KMS-11 (cell line): ENCODE results near the gene TMEM82.

Experiments used
- H2AFZ ChIP-seq: fragments of 200-600 bp; sonication (generic); 2 replicates; pipeline ENCODE4 v1.6.1; 2016; ENCODE audit warnings: antibody characterized with exemption, mixed run types, low read depth
- H3K27ac ChIP-seq: fragments of 200-600 bp; sonication (generic); 2 replicates; pipeline ENCODE4 v1.6.1; 2016; ENCODE audit warnings: mild to moderate bottlenecking, mixed run types
- H3K27me3 ChIP-seq: fragments of 200-600 bp; sonication (generic); 2 replicates; pipeline ENCODE4 v1.6.1; 2017; ENCODE audit warnings: mild to moderate bottlenecking, low read depth, mixed run types, moderate library complexity; ENCODE audit not compliant: insufficient read depth
- H3K36me3 ChIP-seq: fragments of 200-600 bp; sonication (generic); 2 replicates; pipeline ENCODE4 v1.6.1; 2017; ENCODE audit warnings: mild to moderate bottlenecking, mixed run types; ENCODE audit not compliant: insufficient read depth
- H3K4me1 ChIP-seq: fragments of 200-600 bp; sonication (generic); 2 replicates; pipeline ENCODE4 v1.6.1; 2016; ENCODE audit warnings: mild to moderate bottlenecking, low read depth, mixed run types; ENCODE audit not compliant: poor library complexity, severe bottlenecking
- H3K4me2 ChIP-seq: fragments of 200-600 bp; sonication (generic); 2 replicates; pipeline ENCODE4 v1.7.0; 2016; ENCODE audit warnings: mild to moderate bottlenecking, mixed run types
- H3K4me3 ChIP-seq: fragments of 200-600 bp; sonication (generic); IDR thresholded peaks from 2 replicates; pipeline ENCODE4 v1.6.1; 2017; ENCODE audit warnings: low read depth, low read length, mixed read lengths; ENCODE audit not compliant: insufficient read depth
- H3K79me2 ChIP-seq: fragments of 200-600 bp; sonication (generic); 2 replicates; pipeline ENCODE4 v1.6.1; 2016; ENCODE audit warnings: low read depth, mixed run types; ENCODE audit not compliant: insufficient read depth
- H3K9ac ChIP-seq: fragments of 200-600 bp; sonication (generic); 2 replicates; pipeline ENCODE4 v1.6.1; 2016; ENCODE audit warnings: mild to moderate bottlenecking, mixed run types
- H4K20me1 ChIP-seq: fragments of 200-600 bp; sonication (generic); 2 replicates; pipeline ENCODE4 v1.6.1; 2016; ENCODE audit warnings: mild to moderate bottlenecking, mixed run types; ENCODE audit not compliant: insufficient read depth
- CTCF ChIP-seq: fragments of 200-600 bp; sonication (generic); conservative IDR thresholded peaks from 2 replicates; pipeline ENCODE4 v1.6.1; 2017; ENCODE audit warnings: low read depth, mild to moderate bottlenecking, antibody characterized with exemption, low read length, moderate library complexity, mixed read lengths

Gene TMEM82

GRCh38 chr1:15737324-15738319, 4.7 kb upstream of the TMEM82 start:
- H3K9ac ChIP-seq, result no peak overlapping the region
- H3K4me1 ChIP-seq, result peaks cover 5% of the 10 kb centered on the region
- H3K79me2 ChIP-seq, result no peaks in the 10 kb centered on the region
- H3K27ac ChIP-seq, result no peak overlapping the region
- H3K4me3 ChIP-seq, result no peak overlapping the region
- no peaks in the 10 kb centered on the region for H3K36me3 ChIP-seq
- no peaks in the 10 kb centered on the region for H3K27me3 ChIP-seq
- no peaks in the 10 kb centered on the region for H4K20me1 ChIP-seq
- H3K4me2 ChIP-seq, result no peak overlapping the region
- H2AFZ ChIP-seq, result no peak overlapping the region
- no peak for TF ChIP-seq CTCF

- no peaks in the 10 kb centered on the region for H4K20me1 ChIP-seq
- H3K27ac ChIP-seq, result no peak overlapping the region
- H3K79me2 ChIP-seq, result no peaks in the 10 kb centered on the region
- H3K36me3 ChIP-seq, result no peaks in the 10 kb centered on the region
- peaks cover 5% of the 10 kb centered on the region for H3K4me1 ChIP-seq
- H3K4me3 ChIP-seq, result no peak overlapping the region
- no peak overlapping the region for H3K4me2 ChIP-seq
- H3K27me3 ChIP-seq, result no peaks in the 10 kb centered on the region
- no peak for TF ChIP-seq CTCF
- H2AFZ ChIP-seq, result no peak overlapping the region
- H3K9ac ChIP-seq, result no peak overlapping the region
Observed at GRCh38 chr1:15738416-15739113, 3.7 kb upstream of the TMEM82 start.

- no peak for TF ChIP-seq CTCF
- no peak overlapping the region for H3K4me3 ChIP-seq
- no peak overlapping the region for H3K27ac ChIP-seq
Observed at GRCh38 chr1:15739259-15739658, 3.0 kb upstream of the TMEM82 start.

GRCh38 chr1:15739745-15740144, 2.6 kb upstream of the TMEM82 start:
- Histone ChIP-seq H3K4me2 (no peak overlapping the region), H3K9ac (no peak overlapping the region), H2AFZ (no peak overlapping the region), H3K4me1 (peaks cover 5% of the 10 kb centered on the region), H3K27me3 (no peaks in the 10 kb centered on the region), H3K36me3 (no peaks in the 10 kb centered on the region), H3K27ac (no peak overlapping the region), H3K79me2 (no peaks in the 10 kb centered on the region), H4K20me1 (no peaks in the 10 kb centered on the region), H3K4me3 (no peak overlapping the region)
- no peak for TF ChIP-seq CTCF

More at GRCh38 chr1:15739259-15739658, 3.0 kb upstream of the TMEM82 start:
- Histone ChIP-seq H3K27me3 (no peaks in the 10 kb centered on the region), H3K9ac (no peak overlapping the region), H3K4me1 (peaks cover 5% of the 10 kb centered on the region), H3K36me3 (no peaks in the 10 kb centered on the region), H4K20me1 (no peaks in the 10 kb centered on the region), H3K79me2 (no peaks in the 10 kb centered on the region), H2AFZ (no peak overlapping the region), H3K4me2 (no peak overlapping the region)
